ENCODE results near the gene NUMBL.

- TF ChIP-seq POLR2AphosphoS5 (IDR thresholded peaks at IDR 0.05; ENCODE audit: low read depth, low read length) (no peak), REST (IDR thresholded peaks at IDR 0.05; ENCODE audit: insufficient read depth in 1 of 2, low read depth in 2 of 2, low read length in 2 of 2) (no peak), TAF1 (IDR thresholded peaks at IDR 0.05; ENCODE audit: borderline replicate concordance, insufficient read depth, low read length) (no peak)
These were observed 11.3 kb upstream of the NUMBL start for GRCh38 chr19:40701758-40702157.
